GM19395 (cell line): ENCODE results near the gene TRPC1.
"Not testable (repeated sequence)": the region's sequence is repeated elsewhere in the genome, so short reads cannot be mapped to it uniquely, and the experiment has no call there.

Experiments used
- ATAC-seq: cut with Tn5 transposase; IDR thresholded peaks from one replicate; pipeline ENCODE4 v1.9.1; 2021; ENCODE audit warnings: mild to moderate bottlenecking, moderate library complexity; ENCODE audit not compliant: unreplicated experiment

Gene TRPC1

GRCh38 chr3:142750531-142750930, 26.7 kb downstream of the TRPC1 start:
- not testable (repeated sequence) for ATAC-seq

- not testable (repeated sequence) for ATAC-seq
Observed at GRCh38 chr3:142752605-142753004, 28.8 kb downstream of the TRPC1 start.

- ATAC-seq: no peak
Observed at GRCh38 chr3:142754494-142754893, 30.7 kb downstream of the TRPC1 start.

GRCh38 chr3:142768338-142768737, 44.5 kb downstream of the TRPC1 start:
- no peak for ATAC-seq

- ATAC-seq: no peak
Observed at GRCh38 chr3:142777927-142778326, 54.1 kb downstream of the TRPC1 start.

- ATAC-seq: no peak
Observed at GRCh38 chr3:142778541-142778940, 54.7 kb downstream of the TRPC1 start.

GRCh38 chr3:142779591-142779990, 55.8 kb downstream of the TRPC1 start:
- no peak for ATAC-seq

- no peak for ATAC-seq
Observed at GRCh38 chr3:142782616-142783015, 58.8 kb downstream of the TRPC1 start.

GRCh38 chr3:142784228-142784627, 60.4 kb downstream of the TRPC1 start:
- no peak for ATAC-seq

GRCh38 chr3:142785996-142786395, 62.2 kb downstream of the TRPC1 start:
- no peak for ATAC-seq

- ATAC-seq: no peak
Observed at GRCh38 chr3:142787719-142788118, 63.9 kb downstream of the TRPC1 start.

- ATAC-seq: no peak
Observed at GRCh38 chr3:142794508-142794907, 70.7 kb downstream of the TRPC1 start.

- no peak for ATAC-seq
Observed at GRCh38 chr3:142795332-142795731, 71.5 kb downstream of the TRPC1 start.

GRCh38 chr3:142796823-142797222, 73.0 kb downstream of the TRPC1 start:
- no peak for ATAC-seq

GRCh38 chr3:142801746-142802145, 77.9 kb downstream of the TRPC1 start:
- no peak for ATAC-seq

- no peak for ATAC-seq
Observed at GRCh38 chr3:142802891-142803290, 79.1 kb downstream of the TRPC1 start.

- ATAC-seq: no peak
Observed at GRCh38 chr3:142808103-142808917, 84.5 kb downstream of the TRPC1 start.

GRCh38 chr3:142809259-142809658, 85.4 kb downstream of the TRPC1 start:
- no peak for ATAC-seq

- ATAC-seq: no peak
Observed at GRCh38 chr3:142815803-142816202, 92.0 kb downstream of the TRPC1 start.

GRCh38 chr3:142817356-142817755, 93.5 kb downstream of the TRPC1 start:
- no peak for ATAC-seq

GRCh38 chr3:142817897-142818296, 94.1 kb downstream of the TRPC1 start:
- ATAC-seq: no peak

GRCh38 chr3:142818651-142819050, 94.8 kb downstream of the TRPC1 start:
- no peak for ATAC-seq

- no peak for ATAC-seq
Observed at GRCh38 chr3:142819179-142819578, 95.3 kb downstream of the TRPC1 start.
